Measurements from ENCODE around the gene ZDHHC5.

DNA sequence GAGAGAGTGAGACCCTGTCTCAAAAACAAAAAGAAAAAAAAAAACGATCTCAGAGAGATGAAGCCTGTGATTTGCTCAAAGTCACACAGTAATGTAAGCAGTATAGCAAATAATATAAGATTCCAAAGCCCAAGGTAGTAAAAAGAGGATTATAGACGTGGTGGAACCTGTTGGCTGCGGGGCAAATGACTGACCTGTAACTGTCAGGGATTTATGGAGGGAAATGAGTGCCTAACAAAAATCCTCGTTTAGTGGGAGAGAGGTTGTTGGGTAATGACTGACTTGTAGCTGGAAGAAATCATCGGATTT, 11.1 kb upstream of the ZDHHC5 start:
- TF ChIP-seq TCF7L2 (IDR thresholded peaks at IDR 0.05; ENCODE audit: borderline replicate concordance, extremely low read depth, insufficient read depth, insufficient read length) (no peak), ZNF274 (IDR thresholded peaks at IDR 0.05; ENCODE audit: low read depth, low read length) (no peak), POLR2A (IDR thresholded peaks at IDR 0.05; ENCODE audit: borderline replicate concordance, extremely low read depth, insufficient read depth, insufficient read length) (no peak), RAD21 (IDR thresholded peaks at IDR 0.05; ENCODE audit: low read depth) (no peak), JUND (IDR thresholded peaks at IDR 0.05) (no peak), EZH2phosphoT487 (IDR thresholded peaks at IDR 0.05; ENCODE audit: borderline replicate concordance) (no peak), FOSL1 (IDR thresholded peaks at IDR 0.05; ENCODE audit: low read depth) (no peak)
- TF ChIP-seq, protein P1, sequence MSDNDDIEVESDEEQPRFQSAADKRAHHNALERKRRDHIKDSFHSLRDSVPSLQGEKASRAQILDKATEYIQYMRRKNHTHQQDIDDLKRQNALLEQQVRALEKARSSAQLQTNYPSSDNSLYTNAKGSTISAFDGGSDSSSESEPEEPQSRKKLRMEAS (IDR thresholded peaks at IDR 0.05) = no peak
- TF ChIP-seq, protein P2, sequence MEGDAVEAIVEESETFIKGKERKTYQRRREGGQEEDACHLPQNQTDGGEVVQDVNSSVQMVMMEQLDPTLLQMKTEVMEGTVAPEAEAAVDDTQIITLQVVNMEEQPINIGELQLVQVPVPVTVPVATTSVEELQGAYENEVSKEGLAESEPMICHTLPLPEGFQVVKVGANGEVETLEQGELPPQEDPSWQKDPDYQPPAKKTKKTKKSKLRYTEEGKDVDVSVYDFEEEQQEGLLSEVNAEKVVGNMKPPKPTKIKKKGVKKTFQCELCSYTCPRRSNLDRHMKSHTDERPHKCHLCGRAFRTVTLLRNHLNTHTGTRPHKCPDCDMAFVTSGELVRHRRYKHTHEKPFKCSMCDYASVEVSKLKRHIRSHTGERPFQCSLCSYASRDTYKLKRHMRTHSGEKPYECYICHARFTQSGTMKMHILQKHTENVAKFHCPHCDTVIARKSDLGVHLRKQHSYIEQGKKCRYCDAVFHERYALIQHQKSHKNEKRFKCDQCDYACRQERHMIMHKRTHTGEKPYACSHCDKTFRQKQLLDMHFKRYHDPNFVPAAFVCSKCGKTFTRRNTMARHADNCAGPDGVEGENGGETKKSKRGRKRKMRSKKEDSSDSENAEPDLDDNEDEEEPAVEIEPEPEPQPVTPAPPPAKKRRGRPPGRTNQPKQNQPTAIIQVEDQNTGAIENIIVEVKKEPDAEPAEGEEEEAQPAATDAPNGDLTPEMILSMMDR (IDR thresholded peaks at IDR 0.05 in 2 of 3, conservative IDR thresholded peaks at IDR 0.05 in 1 of 3; ENCODE audit: borderline replicate concordance in 1 of 3, insufficient read depth in 1 of 3, low read depth in 2 of 3, low read length in 2 of 3) = no peak

All from HCT116 (cell line).